A549 (cell line): ENCODE results near the gene SLC17A9.

Source experiments
- CTCF ChIP-seq: fragments of >200 bp; sonication (Bioruptor Twin); formaldehyde crosslinking; IDR thresholded peaks from 3 replicates; pipeline ENCODE4 v1.5.1; 2016
- RAD21 ChIP-seq, 2 experiments: fragments of >200 bp in 1 of 2; sonication (Bioruptor Twin) in 1 of 2; formaldehyde crosslinking in 1 of 2; IDR thresholded peaks in 1 of 2; conservative IDR thresholded peaks in 1 of 2; 2 replicates in 1 of 2; 3 replicates in 1 of 2; pipeline ENCODE4 v1.6.1; 2012 to 2018; ENCODE audit warnings: inconsistent platforms in 1 of 2

GRCh38 chr20:62907384-62908317 is 44.9 kb upstream of the SLC17A9 start:
- TF ChIP-seq CTCF (peak; percentile 43), RAD21 (conservative IDR thresholded peaks at IDR 0.05 in 1 of 2, IDR thresholded peaks at IDR 0.05 in 1 of 2) (no peak)
